Measurements from ENCODE around the gene MYO1B. TPM values are rescaled to one million over a fixed set of nuclear protein-coding genes. Genes with fewer than 3 reads are reported as not detected.

The MYO1B gene
- total and polyA plus RNA-seq, 4 donors: 14.1 to 86.4 (median 56.3) TPM

DNA sequence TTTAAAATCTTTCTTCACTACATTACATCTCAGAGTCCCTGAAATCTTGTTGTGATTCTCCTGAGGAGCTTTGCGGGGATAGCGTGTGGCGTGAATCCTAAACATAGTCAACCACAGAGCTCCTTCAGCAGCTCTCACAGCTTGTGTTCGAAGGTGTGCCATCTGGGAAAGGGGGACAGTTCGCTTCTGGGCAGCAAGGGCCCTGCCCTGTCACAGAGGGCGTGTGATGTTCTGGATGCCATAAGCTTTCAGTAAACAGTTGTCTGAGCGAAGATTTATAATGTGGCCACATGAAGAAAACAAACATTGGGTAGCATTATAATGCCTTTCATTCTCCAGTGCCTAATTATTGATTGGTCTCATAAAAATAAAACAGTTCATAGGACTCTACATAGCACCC, 172.5 kb downstream of the MYO1B start:
- intact Hi-C loops (cut with DNase I): no loop called here
- no peak for ATAC-seq (ENCODE audit: low FRiP score)
- no peaks in the 10 kb centered on the region for H3K4me1 ChIP-seq (ENCODE audit: control insufficient read depth in 1 of 2, insufficient read depth in 2 of 2, low read length in 2 of 2)
- peaks cover 0 to 3% of the 10 kb centered on the region in 2 donors for H3K36me3 ChIP-seq (ENCODE audit: control insufficient read depth in 1 of 2, insufficient read depth in 2 of 2, low read length in 1 of 2)
- H3K27me3 ChIP-seq (ENCODE audit: control insufficient read depth in 1 of 2, insufficient read depth in 2 of 2, low read length in 1 of 2): no peaks in the 10 kb centered on the region
- H3K9me3 ChIP-seq (ENCODE audit: control insufficient read depth, low read length): no peaks in the 10 kb centered on the region
- DNase-seq: no peak
- H3K4me3 ChIP-seq (ENCODE audit: low read length in 2 of 2): no peak overlapping the region
- H3K27ac ChIP-seq (ENCODE audit: low read depth in 1 of 2, low read length in 2 of 2): no peak overlapping the region
- 93 to 95% methylated on average over 7 of the region's 7 CpGs for WGBS, 2 donors

DNA sequence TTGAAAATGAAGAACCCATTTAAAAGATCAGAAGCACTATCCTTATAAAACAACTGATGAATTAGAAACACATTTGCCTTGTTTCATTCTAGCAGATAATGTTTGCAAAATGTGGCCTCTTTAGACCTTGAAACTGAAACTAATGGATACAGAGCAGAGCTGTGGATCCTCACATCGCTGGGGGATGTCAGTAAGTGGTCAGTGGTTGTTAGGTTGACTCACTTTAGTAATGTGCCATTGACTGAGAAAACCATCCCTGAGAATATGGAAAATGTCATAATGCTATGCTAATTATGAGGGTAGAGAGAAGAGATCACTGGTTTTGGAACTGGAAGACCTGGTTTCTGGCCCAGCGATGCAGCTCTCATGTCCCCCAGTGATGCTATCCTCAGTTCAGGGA, 176.7 kb downstream of the MYO1B start:
- H3K4me3 ChIP-seq (ENCODE audit: low read length in 2 of 2): no peak overlapping the region
- no peaks in the 10 kb centered on the region for H3K4me1 ChIP-seq (ENCODE audit: control insufficient read depth in 1 of 2, insufficient read depth in 2 of 2, low read length in 2 of 2)
- intact Hi-C loops (cut with DNase I): no loop called here
- no peaks in the 10 kb centered on the region for H3K9me3 ChIP-seq (ENCODE audit: control insufficient read depth, low read length)
- H3K27me3 ChIP-seq (ENCODE audit: control insufficient read depth in 1 of 2, insufficient read depth in 2 of 2, low read length in 1 of 2): no peaks in the 10 kb centered on the region
- 91 to 97% methylated on average over 2 of the region's 2 CpGs for WGBS, 2 donors
- DNase-seq (no peak), ATAC-seq (ENCODE audit: low FRiP score) (no peak)
- H3K36me3 ChIP-seq (ENCODE audit: control insufficient read depth in 1 of 2, insufficient read depth in 2 of 2, low read length in 1 of 2): peaks cover 0 to 2% of the 10 kb centered on the region in 2 donors
- H3K27ac ChIP-seq (ENCODE audit: low read depth in 1 of 2, low read length in 2 of 2): no peak overlapping the region

DNA sequence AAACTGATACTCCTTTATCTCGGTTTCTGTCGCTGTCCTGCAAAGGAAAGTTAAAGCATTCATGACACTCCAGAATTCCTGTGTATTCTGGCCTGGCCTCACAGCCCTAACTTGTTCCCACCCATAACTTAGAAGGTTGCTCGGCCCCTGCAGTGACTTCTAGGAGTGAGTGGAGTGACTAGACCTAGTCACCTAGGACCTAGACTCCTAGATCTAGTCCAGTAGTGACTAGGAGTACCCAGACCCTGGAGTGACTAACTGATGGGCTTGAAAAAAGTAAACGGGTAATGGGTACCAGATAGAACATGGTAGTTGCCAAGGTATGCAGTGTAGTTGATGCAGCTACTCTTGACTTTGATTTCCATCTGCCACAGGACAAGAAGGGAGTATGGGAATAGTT, 181.8 kb downstream of the MYO1B start:
- DNase-seq (no peak), ATAC-seq (ENCODE audit: low FRiP score) (no peak)
- Histone ChIP-seq H3K36me3 (ENCODE audit: control insufficient read depth in 1 of 2, insufficient read depth in 2 of 2, low read length in 1 of 2) (peaks cover 0 to 2% of the 10 kb centered on the region in 2 donors), H3K4me1 (ENCODE audit: control insufficient read depth in 1 of 2, insufficient read depth in 2 of 2, low read length in 2 of 2) (no peaks in the 10 kb centered on the region), H3K27me3 (ENCODE audit: control insufficient read depth in 1 of 2, insufficient read depth in 2 of 2, low read length in 1 of 2) (no peaks in the 10 kb centered on the region), H3K27ac (ENCODE audit: low read depth in 1 of 2, low read length in 2 of 2) (no peak overlapping the region), H3K9me3 (ENCODE audit: control insufficient read depth, low read length) (no peaks in the 10 kb centered on the region), H3K4me3 (ENCODE audit: low read length in 2 of 2) (no peak overlapping the region)
- 86 to 90% methylated on average over 4 of the region's 4 CpGs for WGBS, 2 donors
- intact Hi-C loops (cut with DNase I): no loop called here

DNA sequence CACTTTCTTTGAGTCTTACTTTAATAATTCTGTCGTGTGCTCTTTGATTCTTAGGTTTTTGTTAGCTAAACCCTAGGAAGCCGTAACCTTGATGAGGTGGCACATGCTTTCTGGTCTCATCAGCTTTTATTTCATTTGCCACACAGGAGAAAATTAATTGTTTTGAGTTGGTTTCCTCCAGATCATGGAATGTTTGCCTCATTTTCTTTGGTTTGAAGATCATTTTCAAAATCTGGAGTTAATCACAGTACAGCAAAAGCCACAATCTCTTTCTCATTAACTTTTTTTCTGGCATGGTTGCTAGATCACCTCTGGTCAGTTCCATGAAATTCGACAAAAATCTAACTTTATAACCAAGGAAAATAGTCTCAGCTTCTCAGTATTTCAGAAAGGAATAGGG, 182.9 kb downstream of the MYO1B start:
- Histone ChIP-seq H3K9me3 (ENCODE audit: control insufficient read depth, low read length) (no peaks in the 10 kb centered on the region), H3K4me1 (ENCODE audit: control insufficient read depth in 1 of 2, insufficient read depth in 2 of 2, low read length in 2 of 2) (no peaks in the 10 kb centered on the region), H3K36me3 (ENCODE audit: control insufficient read depth in 1 of 2, insufficient read depth in 2 of 2, low read length in 1 of 2) (no peaks in the 10 kb centered on the region), H3K27ac (ENCODE audit: low read depth in 1 of 2, low read length in 2 of 2) (no peak overlapping the region), H3K27me3 (ENCODE audit: control insufficient read depth in 1 of 2, insufficient read depth in 2 of 2, low read length in 1 of 2) (no peaks in the 10 kb centered on the region), H3K4me3 (ENCODE audit: low read length in 2 of 2) (no peak overlapping the region)
- intact Hi-C loops (cut with DNase I): no loop called here
- 46 to 58% methylated on average over 3 of the region's 3 CpGs for WGBS, 2 donors
- ATAC-seq (ENCODE audit: low FRiP score) (no peak), DNase-seq (no peak)

DNA sequence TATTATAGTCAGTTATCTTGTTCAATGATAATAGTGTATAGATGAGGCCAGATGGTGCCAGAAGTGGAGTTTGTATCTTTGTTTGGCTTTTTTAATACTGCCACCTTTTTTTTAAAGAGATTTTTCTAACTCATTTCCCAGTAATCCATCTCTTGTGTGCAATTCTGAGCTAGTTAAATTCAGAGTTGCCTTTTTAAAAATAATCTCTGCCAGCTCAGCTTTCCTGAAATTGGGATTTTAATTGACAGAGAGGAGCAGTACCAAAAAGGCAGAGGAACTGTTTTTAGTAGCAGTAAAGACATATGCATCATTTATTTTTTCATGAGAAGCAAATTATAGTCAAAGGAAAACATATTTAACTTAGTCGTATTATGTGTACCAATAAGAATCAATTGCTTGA, 185.3 kb downstream of the MYO1B start:
- Histone ChIP-seq H3K27ac (ENCODE audit: low read depth in 1 of 2, low read length in 2 of 2) (no peak overlapping the region), H3K4me3 (ENCODE audit: low read length in 2 of 2) (no peak overlapping the region), H3K27me3 (ENCODE audit: control insufficient read depth in 1 of 2, insufficient read depth in 2 of 2, low read length in 1 of 2) (no peaks in the 10 kb centered on the region), H3K9me3 (ENCODE audit: control insufficient read depth, low read length) (no peaks in the 10 kb centered on the region), H3K4me1 (ENCODE audit: control insufficient read depth in 1 of 2, insufficient read depth in 2 of 2, low read length in 2 of 2) (no peaks in the 10 kb centered on the region), H3K36me3 (ENCODE audit: control insufficient read depth in 1 of 2, insufficient read depth in 2 of 2, low read length in 1 of 2) (no peaks in the 10 kb centered on the region)
- DNase-seq (no peak), ATAC-seq (ENCODE audit: low FRiP score) (no peak)
- 88 to 91% methylated on average over 1 of the region's 1 CpG for WGBS, 2 donors
- intact Hi-C loops (cut with DNase I): no loop called here

DNA sequence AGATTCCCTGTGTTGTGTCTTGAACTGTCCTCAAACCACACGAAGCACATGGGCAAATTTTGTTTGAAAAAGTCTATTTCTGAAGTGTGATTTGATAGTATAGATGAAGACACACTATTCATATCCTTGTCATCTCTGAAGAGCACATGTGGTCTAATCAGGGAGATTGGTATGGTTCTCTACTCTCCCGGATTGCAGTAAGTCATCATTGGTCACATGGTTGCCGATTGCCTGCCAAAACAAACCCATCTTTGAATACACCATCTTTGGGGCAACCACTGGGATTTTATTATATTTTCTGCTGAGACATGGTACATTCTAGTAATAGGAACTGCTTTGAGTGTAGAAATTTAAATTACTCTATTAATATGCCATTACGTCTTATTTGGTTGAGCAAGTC, 186.9 kb downstream of the MYO1B start:
- Histone ChIP-seq H3K4me3 (ENCODE audit: low read length in 2 of 2) (no peak overlapping the region), H3K27me3 (ENCODE audit: control insufficient read depth in 1 of 2, insufficient read depth in 2 of 2, low read length in 1 of 2) (no peaks in the 10 kb centered on the region), H3K4me1 (ENCODE audit: control insufficient read depth in 1 of 2, insufficient read depth in 2 of 2, low read length in 2 of 2) (no peaks in the 10 kb centered on the region), H3K36me3 (ENCODE audit: control insufficient read depth in 1 of 2, insufficient read depth in 2 of 2, low read length in 1 of 2) (no peaks in the 10 kb centered on the region), H3K27ac (ENCODE audit: low read depth in 1 of 2, low read length in 2 of 2) (no peak overlapping the region), H3K9me3 (ENCODE audit: control insufficient read depth, low read length) (no peaks in the 10 kb centered on the region)
- ATAC-seq (ENCODE audit: low FRiP score) (no peak), DNase-seq (no peak)
- WGBS, 2 donors: 79 to 80% methylated on average over 4 of the region's 4 CpGs
- intact Hi-C loops (cut with DNase I): no loop called here

DNA sequence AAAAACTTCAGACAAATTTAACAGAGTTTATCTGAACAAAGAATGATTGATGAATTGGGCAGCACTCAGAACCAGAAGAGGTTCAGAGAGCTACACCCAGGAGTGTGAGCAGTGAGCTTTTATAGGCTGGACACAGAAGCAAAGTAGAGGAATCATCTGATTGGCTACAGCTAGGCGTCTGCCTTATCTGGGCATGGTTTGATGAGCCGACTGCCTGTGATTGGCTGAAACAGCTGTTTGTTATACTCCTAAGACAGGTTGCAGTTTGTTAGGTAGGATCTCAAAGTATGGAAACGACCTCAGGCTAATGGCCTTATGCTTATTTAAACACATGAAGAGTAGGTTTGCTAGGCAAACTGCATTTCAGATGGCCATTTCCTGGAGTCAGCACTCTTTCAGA, 188.9 kb downstream of the MYO1B start:
- no peak for ATAC-seq (ENCODE audit: low FRiP score)

DNA sequence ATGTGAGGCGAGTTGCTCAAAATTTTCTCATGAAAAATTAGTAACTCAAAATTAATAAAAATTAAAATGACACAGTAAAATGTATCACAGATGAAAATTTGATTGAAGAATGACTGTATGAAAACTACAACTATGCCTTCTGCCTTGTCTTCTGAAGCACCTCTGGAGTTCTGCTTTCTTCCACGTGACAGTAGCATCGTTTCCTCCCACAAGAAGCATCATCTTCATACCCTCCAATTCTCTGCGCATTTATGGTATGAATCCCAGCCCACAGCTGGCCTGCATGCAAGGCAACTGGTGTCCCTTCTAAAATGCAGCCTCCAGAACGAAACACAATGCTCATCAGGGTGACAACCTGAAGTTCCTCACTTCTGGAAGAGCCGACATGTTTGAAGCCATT, 189.9 kb downstream of the MYO1B start:
- H3K27ac ChIP-seq (ENCODE audit: low read depth in 1 of 2, low read length in 2 of 2): no peak overlapping the region
- H3K4me3 ChIP-seq (ENCODE audit: low read length in 2 of 2): no peak overlapping the region
- no peak for ATAC-seq (ENCODE audit: low FRiP score)
- no peaks in the 10 kb centered on the region for H3K36me3 ChIP-seq (ENCODE audit: control insufficient read depth in 1 of 2, insufficient read depth in 2 of 2, low read length in 1 of 2)
- no peaks in the 10 kb centered on the region for H3K4me1 ChIP-seq (ENCODE audit: control insufficient read depth in 1 of 2, insufficient read depth in 2 of 2, low read length in 2 of 2)
- intact Hi-C loops (cut with DNase I): no loop called here
- WGBS, 2 donors: 95 to 96% methylated on average over 6 of the region's 6 CpGs
- H3K27me3 ChIP-seq (ENCODE audit: control insufficient read depth in 1 of 2, insufficient read depth in 2 of 2, low read length in 1 of 2): no peaks in the 10 kb centered on the region
- H3K9me3 ChIP-seq (ENCODE audit: control insufficient read depth, low read length): no peaks in the 10 kb centered on the region
- no peak for DNase-seq

More for the DNA sequence above, 188.9 kb downstream of the MYO1B start:
- Histone ChIP-seq H3K4me1 (ENCODE audit: control insufficient read depth in 1 of 2, insufficient read depth in 2 of 2, low read length in 2 of 2) (no peaks in the 10 kb centered on the region), H3K27ac (ENCODE audit: low read depth in 1 of 2, low read length in 2 of 2) (no peak overlapping the region), H3K27me3 (ENCODE audit: control insufficient read depth in 1 of 2, insufficient read depth in 2 of 2, low read length in 1 of 2) (no peaks in the 10 kb centered on the region), H3K36me3 (ENCODE audit: control insufficient read depth in 1 of 2, insufficient read depth in 2 of 2, low read length in 1 of 2) (no peaks in the 10 kb centered on the region), H3K4me3 (ENCODE audit: low read length in 2 of 2) (no peak overlapping the region), H3K9me3 (ENCODE audit: control insufficient read depth, low read length) (no peaks in the 10 kb centered on the region)
- intact Hi-C loops (cut with DNase I): no loop called here
- 86 to 93% methylated on average over 3 of the region's 3 CpGs for WGBS, 2 donors
- no peak for DNase-seq

DNA sequence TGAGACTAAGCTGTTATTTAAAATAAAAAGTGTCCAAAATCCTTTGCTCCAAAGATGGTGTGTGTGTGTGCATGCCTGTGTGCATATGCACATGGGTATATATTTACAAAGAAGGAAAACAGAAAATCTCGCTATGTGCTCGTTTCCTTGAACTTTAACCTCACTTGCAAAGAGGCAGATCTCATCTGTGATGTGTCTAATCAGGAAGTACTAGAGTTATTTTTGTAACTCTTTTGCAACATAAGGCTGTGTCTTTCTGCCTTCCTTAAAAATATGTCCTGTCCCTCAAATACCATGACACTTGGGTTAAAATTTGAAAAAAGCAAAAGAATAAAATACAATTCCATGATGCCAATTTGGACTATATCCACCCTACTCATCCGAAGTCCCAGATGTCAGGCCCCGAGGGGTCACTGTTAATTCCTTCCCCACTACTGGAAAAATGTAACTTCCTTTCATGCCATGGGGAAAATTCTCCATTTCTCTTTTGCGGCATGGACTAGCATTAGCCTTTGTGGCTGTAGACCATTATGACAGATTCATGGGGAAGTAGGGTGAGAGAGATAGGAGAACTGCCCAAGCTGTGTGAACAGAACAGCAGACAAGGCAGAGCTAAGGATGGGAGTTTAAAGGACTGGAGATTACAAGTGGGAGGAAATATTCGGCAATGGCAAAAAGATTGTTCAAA, 191.3 kb downstream of the MYO1B start:
- no peaks in the 10 kb centered on the region for H3K27me3 ChIP-seq (ENCODE audit: control insufficient read depth in 1 of 2, insufficient read depth in 2 of 2, low read length in 1 of 2)
- H3K9me3 ChIP-seq (ENCODE audit: control insufficient read depth, low read length): no peaks in the 10 kb centered on the region
- no peak for ATAC-seq (ENCODE audit: low FRiP score)
- no peaks in the 10 kb centered on the region for H3K36me3 ChIP-seq (ENCODE audit: control insufficient read depth in 1 of 2, insufficient read depth in 2 of 2, low read length in 1 of 2)
- no peaks in the 10 kb centered on the region for H3K4me1 ChIP-seq (ENCODE audit: control insufficient read depth in 1 of 2, insufficient read depth in 2 of 2, low read length in 2 of 2)
- WGBS, 2 donors: 73 to 80% methylated on average over 6 of the region's 6 CpGs
- no peak overlapping the region for H3K4me3 ChIP-seq (ENCODE audit: low read length in 2 of 2)
- no peak overlapping the region for H3K27ac ChIP-seq (ENCODE audit: low read depth in 1 of 2, low read length in 2 of 2)
- intact Hi-C loops (cut with DNase I): no loop called here
- no peak for DNase-seq
